K562 (cell line): ENCODE data around the gene SYNPR. TPM values are rescaled to one million over a fixed set of nuclear protein-coding genes. Genes with fewer than 3 reads are reported as not detected.

Experiments
- ATF4 ChIP-seq: fragments of 450-650 bp; formaldehyde crosslinking; IDR thresholded peaks from 2 replicates; pipeline ENCODE4 v1.4.0; 2022; ENCODE audit warnings: mild to moderate bottlenecking, moderate library complexity
- BDP1 ChIP-seq: IDR thresholded peaks from 3 replicates; pipeline ENCODE4 v1.6.1; 2011; ENCODE audit not compliant: insufficient read length, insufficient read depth
- CBFA2T3 ChIP-seq: fragments of 450-650 bp; IDR thresholded peaks from 2 replicates; pipeline ENCODE4 v1.6.1; 2017
- HDAC3 ChIP-seq: fragments of 450-650 bp; IDR thresholded peaks from 2 replicates; pipeline ENCODE4 v1.6.1; 2018; ENCODE audit warnings: borderline replicate concordance, mild to moderate bottlenecking, moderate library complexity; ENCODE audit not compliant: partially characterized antibody
- NR2C2 ChIP-seq, 2 experiments: fragments of 200-800 bp in 1 of 2; sonication (Bioruptor generic) in 1 of 2; sonication (generic) in 1 of 2; formaldehyde crosslinking in 1 of 2; IDR thresholded peaks; 2 replicates each; pipeline versions ENCODE4 v1.6.1 to v1.8.0; 2016 to 2022; ENCODE audit warnings: mild to moderate bottlenecking in 1 of 2, missing compliant biosample characterization in 1 of 2, missing genetic modification characterization in 1 of 2, missing genetic modification reagents in 1 of 2
- POLR2AphosphoS2 ChIP-seq: IDR thresholded peaks from 2 replicates; pipeline ENCODE4 v1.6.1; 2012; ENCODE audit warnings: low read length, improper control_type of control experiment
- RFX7 ChIP-seq: fragments of 250-450 bp; sonication (Bioruptor Pico); IDR thresholded peaks from 2 replicates; pipeline ENCODE4 v1.5.1; 2021; ENCODE audit warnings: mild to moderate bottlenecking
- SMAD2 ChIP-seq: fragments of 150-350 bp; IDR thresholded peaks from 2 replicates; pipeline ENCODE4 v1.6.1; 2014; ENCODE audit warnings: low read depth, mild to moderate bottlenecking, low read length
- TEAD2 ChIP-seq: fragments of 450-650 bp; IDR thresholded peaks from 2 replicates; pipeline ENCODE4 v1.6.1; 2016; ENCODE audit warnings: missing genetic modification characterization, control low read depth, missing compliant biosample characterization
- ZNF12 ChIP-seq: sonication (generic); formaldehyde crosslinking; IDR thresholded peaks from 2 replicates; pipeline ENCODE4 v1.4.0; 2020; ENCODE audit warnings: mild to moderate bottlenecking, missing genetic modification reagents
- ZNF239 ChIP-seq: fragments of 250-450 bp; sonication (Bioruptor Pico); IDR thresholded peaks from 2 replicates; pipeline ENCODE4 v1.4.0; 2020; ENCODE audit warnings: mild to moderate bottlenecking
- ZNF41 ChIP-seq: fragments of 250-450 bp; sonication (Bioruptor Pico); conservative IDR thresholded peaks from 2 replicates; pipeline ENCODE4 v1.4.0; 2020; ENCODE audit warnings: mild to moderate bottlenecking
- ZNF609 ChIP-seq: sonication (generic); formaldehyde crosslinking; IDR thresholded peaks from 2 replicates; pipeline ENCODE4 v1.8.1; 2023; ENCODE audit warnings: missing genetic modification reagents, mild to moderate bottlenecking, borderline replicate concordance
- ZNF766 ChIP-seq: fragments of 200-800 bp; sonication (Bioruptor generic); conservative IDR thresholded peaks from 2 replicates; pipeline ENCODE4 v1.6.1; 2016; ENCODE audit warnings: missing genetic modification characterization, missing compliant biosample characterization
- ZNF778 ChIP-seq: fragments of 450-650 bp; formaldehyde crosslinking; IDR thresholded peaks from 2 replicates; pipeline ENCODE4 v1.4.0; 2020; ENCODE audit warnings: mild to moderate bottlenecking, moderate library complexity
- polyA plus RNA-seq, 8 experiments: library from polyadenylated mRNA; depleted of rRNA in 4 of 8; stranded (reverse) in 5 of 8; unstranded in 3 of 8; fragments of >200 nt; fragmentation: Nextera tagmentation in 2 of 8; fragmentation: Illumina TruSeq in 1 of 8; extraction: Ambion mirVana in 2 of 8; extraction: Trizol in 1 of 8; gene quantifications; 2 replicates each; pipeline versions ENCODE4 v1.2.1 to v1.2.3, GENCODE V29; 2011 to 2014; ENCODE audit warnings: inconsistent platforms in 1 of 8, missing spikeins in 1 of 8
- total RNA-seq, 7 experiments: library from RNA; depleted of rRNA in 6 of 7; stranded (reverse); fragments of >200 nt in 6 of 7; fragmentation: Illumina TruSeq in 2 of 7; extraction: Trizol in 2 of 7; gene quantifications; 2 replicates each; pipeline versions ENCODE4 v1.2.1 to v1.2.3, GENCODE V29; 2011 to 2021; ENCODE audit warnings: low replicate concordance in 1 of 7
- TF ChIP-seq, protein P1 (sequence below): fragments of 250-450 bp; sonication (Bioruptor Pico); IDR thresholded peaks from 2 replicates; pipeline ENCODE4 v1.4.0; 2020; ENCODE audit warnings: mild to moderate bottlenecking
- TF ChIP-seq, protein P2 (sequence below): fragments of 250-450 bp; sonication (Bioruptor Pico); IDR thresholded peaks from 2 replicates; pipeline ENCODE4 v1.8.0; 2022; ENCODE audit warnings: moderate library complexity, mild to moderate bottlenecking, inconsistent platforms
- TF ChIP-seq, protein P3 (sequence below): sonication (generic); formaldehyde crosslinking; IDR thresholded peaks from 2 replicates; pipeline ENCODE4 v1.9.0; 2022; ENCODE audit warnings: mild to moderate bottlenecking, missing genetic modification reagents

SYNPR gene
- total and polyA plus RNA-seq, 9 of the 15 experiments (the other 6 are each of a cell fraction or from before 2014, with no cell fraction given), result not detected

DNA sequence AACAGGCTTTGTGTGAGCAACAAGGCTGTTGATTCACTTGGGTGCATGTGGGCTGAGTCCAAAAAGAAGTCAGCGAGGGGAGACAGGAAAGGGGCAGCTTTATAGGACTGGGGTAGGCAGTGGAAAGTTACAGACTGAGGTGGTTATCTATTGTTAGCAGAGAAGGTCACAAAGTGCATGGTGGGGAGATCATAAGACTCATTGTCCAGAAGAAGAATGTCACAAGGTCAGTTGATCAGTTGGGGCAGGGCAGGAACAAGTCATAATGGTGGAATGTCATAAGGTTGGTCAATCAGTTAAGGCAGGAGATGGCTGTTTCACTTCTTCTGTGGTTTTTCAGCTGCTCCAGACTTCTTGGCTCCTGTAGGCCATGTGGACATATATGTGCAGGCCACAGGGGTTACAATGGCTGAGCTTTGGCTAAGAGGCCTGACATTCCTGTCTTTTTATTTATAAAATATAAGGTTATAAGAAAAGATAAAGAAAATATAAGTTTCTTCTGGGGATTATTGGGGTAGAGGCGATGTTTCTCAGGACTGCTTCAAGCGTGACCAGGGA, 304.9 kb downstream of the SYNPR start (continued):
- TF ChIP-seq ZNF609 (CRISPR knock-in tag) (no peak), SMAD2 (no peak), TEAD2 (tag) (peak; percentile 19; the same call in 1 of the 2 replicates), CBFA2T3 (peak; percentile 29; the same call in 1 of the 2 replicates), ZNF766 (peak; percentile 77; the same call in 1 of the 2 replicates), RFX7 (CRISPR knock-in tag) (no peak), BDP1 (no peak), ZNF239 (peak; percentile 30; the same call in 1 of the 2 replicates), ZNF778 (CRISPR knock-in tag) (no peak), ATF4 (CRISPR knock-in tag) (no peak; the same call in 1 of the 2 replicates), POLR2AphosphoS2 (no peak), HDAC3 (no peak), NR2C2 (CRISPR knock-in tag; IDR thresholded peaks at IDR 0.05) (no peak), NR2C2 (tag; IDR thresholded peaks at IDR 0.05) (0 out of 2 replicates have a peak, but pooled peaks have one; percentile 30), ZNF41 (peak; percentile 64; the same call in 1 of the 2 replicates), ZNF12 (no peak)
- TF ChIP-seq, protein P1, sequence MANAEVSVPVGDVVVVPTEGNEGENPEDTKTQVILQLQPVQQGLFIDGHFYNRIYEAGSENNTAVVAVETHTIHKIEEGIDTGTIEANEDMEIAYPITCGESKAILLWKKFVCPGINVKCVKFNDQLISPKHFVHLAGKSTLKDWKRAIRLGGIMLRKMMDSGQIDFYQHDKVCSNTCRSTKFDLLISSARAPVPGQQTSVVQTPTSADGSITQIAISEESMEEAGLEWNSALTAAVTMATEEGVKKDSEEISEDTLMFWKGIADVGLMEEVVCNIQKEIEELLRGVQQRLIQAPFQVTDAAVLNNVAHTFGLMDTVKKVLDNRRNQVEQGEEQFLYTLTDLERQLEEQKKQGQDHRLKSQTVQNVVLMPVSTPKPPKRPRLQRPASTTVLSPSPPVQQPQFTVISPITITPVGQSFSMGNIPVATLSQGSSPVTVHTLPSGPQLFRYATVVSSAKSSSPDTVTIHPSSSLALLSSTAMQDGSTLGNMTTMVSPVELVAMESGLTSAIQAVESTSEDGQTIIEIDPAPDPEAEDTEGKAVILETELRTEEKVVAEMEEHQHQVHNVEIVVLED (CRISPR knock-in tag), result 0 out of 2 replicates have a peak, but pooled peaks have one; percentile 30
- TF ChIP-seq, protein P2, sequence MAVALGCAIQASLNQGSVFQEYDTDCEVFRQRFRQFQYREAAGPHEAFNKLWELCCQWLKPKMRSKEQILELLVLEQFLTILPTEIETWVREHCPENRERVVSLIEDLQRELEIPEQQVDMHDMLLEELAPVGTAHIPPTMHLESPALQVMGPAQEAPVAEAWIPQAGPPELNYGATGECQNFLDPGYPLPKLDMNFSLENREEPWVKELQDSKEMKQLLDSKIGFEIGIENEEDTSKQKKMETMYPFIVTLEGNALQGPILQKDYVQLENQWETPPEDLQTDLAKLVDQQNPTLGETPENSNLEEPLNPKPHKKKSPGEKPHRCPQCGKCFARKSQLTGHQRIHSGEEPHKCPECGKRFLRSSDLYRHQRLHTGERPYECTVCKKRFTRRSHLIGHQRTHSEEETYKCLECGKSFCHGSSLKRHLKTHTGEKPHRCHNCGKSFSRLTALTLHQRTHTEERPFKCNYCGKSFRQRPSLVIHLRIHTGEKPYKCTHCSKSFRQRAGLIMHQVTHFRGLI (CRISPR knock-in tag), result peak; percentile 90
- TF ChIP-seq, protein P3, sequence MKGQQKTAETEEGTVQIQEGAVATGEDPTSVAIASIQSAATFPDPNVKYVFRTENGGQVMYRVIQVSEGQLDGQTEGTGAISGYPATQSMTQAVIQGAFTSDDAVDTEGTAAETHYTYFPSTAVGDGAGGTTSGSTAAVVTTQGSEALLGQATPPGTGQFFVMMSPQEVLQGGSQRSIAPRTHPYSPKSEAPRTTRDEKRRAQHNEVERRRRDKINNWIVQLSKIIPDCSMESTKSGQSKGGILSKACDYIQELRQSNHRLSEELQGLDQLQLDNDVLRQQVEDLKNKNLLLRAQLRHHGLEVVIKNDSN (CRISPR knock-in tag), result no peak
